KBM-7 (cell line): ENCODE data around the gene SDK2.

ENCODE experiments used
- DNase-seq: peaks from one replicate; pipeline ENCODE4 v3.0.0-alpha.2; 2015
- in situ Hi-C: fragments of 300-500 bp; cut with MboI; formaldehyde crosslinking; loops from 2 replicates; pipeline ENCODE4 v1.14.3; 2020; ENCODE audit warnings: low sequenced_read_pairs, low pct_unique_long_range_greater_than_20kb, mixed read lengths

The SDK2 gene

GRCh38 chr17:73397278-73397826, 246.9 kb downstream of the SDK2 start:
- DNase-seq = no peak
- in situ Hi-C loops = no loop called here

- in situ Hi-C loops = no loop called here
- DNase-seq = no peak
Observed at GRCh38 chr17:73396431-73397277, 247.6 kb downstream of the SDK2 start.

- in situ Hi-C loops = no loop called here
- DNase-seq = no peak
Observed at GRCh38 chr17:73394512-73395450, 249.5 kb downstream of the SDK2 start.

- in situ Hi-C loops = no loop called here
- DNase-seq = no peak
Observed at GRCh38 chr17:73393962-73394361, 250.3 kb downstream of the SDK2 start.

GRCh38 chr17:73393381-73393780, 250.9 kb downstream of the SDK2 start:
- DNase-seq = no peak
- in situ Hi-C loops = no loop called here

- in situ Hi-C loops = no loop called here
- DNase-seq = no peak
Observed at GRCh38 chr17:73391331-73392265, 252.6 kb downstream of the SDK2 start.

GRCh38 chr17:73390851-73391250, 253.4 kb downstream of the SDK2 start:
- in situ Hi-C loops = no loop called here
- no peak for DNase-seq

GRCh38 chr17:73390221-73390620, 254.0 kb downstream of the SDK2 start:
- in situ Hi-C loops = no loop called here
- DNase-seq = no peak

- no peak for DNase-seq
- in situ Hi-C loops = no loop called here
Observed at GRCh38 chr17:73389411-73389810, 254.8 kb downstream of the SDK2 start.

- in situ Hi-C loops = no loop called here
- DNase-seq = no peak
Observed at GRCh38 chr17:73388578-73388905, 255.7 kb downstream of the SDK2 start.

GRCh38 chr17:73387746-73388577, 256.3 kb downstream of the SDK2 start:
- DNase-seq = no peak
- in situ Hi-C loops = no loop called here

GRCh38 chr17:73386561-73386960, 257.7 kb downstream of the SDK2 start:
- no peak for DNase-seq
- in situ Hi-C loops = no loop called here

GRCh38 chr17:73384926-73385325, 259.3 kb downstream of the SDK2 start:
- in situ Hi-C loops = no loop called here
- DNase-seq = no peak

GRCh38 chr17:73380439-73381106, 263.7 kb downstream of the SDK2 start:
- in situ Hi-C loops = no loop called here
- DNase-seq = no peak

GRCh38 chr17:73379826-73380225, 264.4 kb downstream of the SDK2 start:
- in situ Hi-C loops = no loop called here
- DNase-seq = no peak

GRCh38 chr17:73378974-73379470, 265.2 kb downstream of the SDK2 start:
- no peak for DNase-seq
- in situ Hi-C loops = no loop called here

GRCh38 chr17:73376636-73377035, 267.6 kb downstream of the SDK2 start:
- DNase-seq = no peak
- in situ Hi-C loops = no loop called here
